Stimulated activated naive CD8-positive, alpha-beta T cell treated with anti-CD3 and anti-CD28 coated beads, Interleukin-15, amount 100 ng/mL, for 72 hours (primary cell): ENCODE results near the gene AVP.
A peak's percentile ranks its signal among the peaks of the same experiment; 100 is the strongest.
"Not testable (repeated sequence)": the region's sequence is repeated elsewhere in the genome, so short reads cannot be mapped to it uniquely, and the experiment has no call there.

ENCODE experiments used
- ATAC-seq: fragments of 150-1000 bp; cut with Tn5 transposase; 2 replicates; pipeline ENCODE4 v1.10.0; 2021; ENCODE audit warnings: mild to moderate bottlenecking, moderate library complexity
- DNase-seq, 2 donors: peaks; one replicate each; pipeline ENCODE4 v3.0.0; 2021 to 2022
- H3K27ac Mint-ChIP-seq, 2 donors: one replicate each; pipeline ENCODE4 v1.8.0; 2022; ENCODE audit warnings: mild to moderate bottlenecking in 2 of 2, mixed read lengths in 2 of 2, moderate library complexity in 2 of 2
- H3K27me3 Mint-ChIP-seq: one replicate; pipeline ENCODE4 v1.8.0; 2022; ENCODE audit warnings: mixed read lengths
- H3K4me1 Mint-ChIP-seq: one replicate; pipeline ENCODE4 v1.8.0; 2022; ENCODE audit warnings: mild to moderate bottlenecking, mixed read lengths
- H3K4me3 Mint-ChIP-seq, 2 donors: one replicate each; pipeline ENCODE4 v1.8.0; 2022; ENCODE audit warnings: mild to moderate bottlenecking in 2 of 2, mixed read lengths in 2 of 2, moderate library complexity in 1 of 2
- H3K9me3 Mint-ChIP-seq, 2 donors: one replicate each; pipeline ENCODE4 v1.8.0; 2022; ENCODE audit warnings: mixed read lengths in 2 of 2

The AVP gene

DNA sequence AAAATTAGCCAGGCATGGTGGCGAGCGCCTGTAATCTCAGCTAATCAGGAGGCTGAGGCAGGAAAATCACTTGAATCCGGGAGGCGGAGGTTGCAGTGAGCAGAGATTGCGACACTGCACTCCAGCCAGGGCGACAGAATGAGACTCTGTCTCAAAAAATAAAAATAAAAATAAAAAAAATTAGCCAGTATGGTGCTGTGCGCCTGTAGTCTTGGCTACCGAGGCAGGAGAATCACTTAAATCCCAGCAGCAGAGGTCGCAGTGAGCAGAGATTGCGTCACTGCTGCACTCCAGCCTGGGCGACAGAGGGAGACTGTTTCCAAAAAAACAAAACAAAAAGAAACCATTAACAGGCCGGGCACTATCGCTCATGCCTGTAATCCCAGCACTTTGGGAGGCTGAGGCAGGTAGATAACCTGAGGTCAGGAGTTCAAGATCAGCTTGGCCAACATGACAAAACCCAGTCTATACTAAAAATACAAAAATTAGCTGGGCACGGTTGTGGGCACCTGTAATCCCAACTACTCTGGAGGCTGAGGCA, 33.4 kb upstream of the AVP start:
- not testable (repeated sequence) for H3K4me3 Mint-ChIP-seq

DNA sequence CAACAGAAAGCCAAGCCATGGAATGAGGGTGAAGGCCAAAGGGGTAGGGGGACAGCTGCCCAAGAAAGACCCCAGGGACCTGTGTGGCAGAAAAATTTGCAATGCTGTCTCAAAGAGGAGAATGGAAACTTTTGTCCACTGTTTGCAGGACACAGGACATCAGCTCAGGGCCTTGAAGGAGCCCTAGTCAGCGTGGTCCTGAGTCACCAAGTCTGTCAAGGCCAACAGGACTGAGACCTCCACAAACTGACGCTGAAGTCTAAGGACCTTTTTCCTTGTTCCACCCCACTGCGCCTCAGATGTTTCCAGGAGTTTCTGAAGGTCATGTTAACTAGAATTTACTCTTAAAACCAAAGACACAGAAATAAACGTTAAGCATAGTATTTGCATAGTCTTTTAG, 31.8 kb upstream of the AVP start:
- no peak overlapping the region for H3K27ac Mint-ChIP-seq
- no peaks in the 10 kb centered on the region for H3K9me3 Mint-ChIP-seq
- DNase-seq = no peak
- no peak for ATAC-seq
- peaks cover 33% of the 10 kb centered on the region for H3K4me1 Mint-ChIP-seq
- H3K4me3 Mint-ChIP-seq = no peak overlapping the region
- no peaks in the 10 kb centered on the region for H3K27me3 Mint-ChIP-seq

More for the DNA sequence above, 33.4 kb upstream of the AVP start:
- H3K27me3 Mint-ChIP-seq = not testable (repeated sequence)
- DNase-seq (peak; percentile 33 to 48), ATAC-seq (peak; percentile 69)
- Mint-ChIP-seq H3K27ac (peak overlapping the region; percentile 74 to 76), H3K4me1 (peaks cover 48% of the 10 kb centered on the region), H3K9me3 (peaks cover 7 to 15% of the 10 kb centered on the region in 2 donors)

DNA sequence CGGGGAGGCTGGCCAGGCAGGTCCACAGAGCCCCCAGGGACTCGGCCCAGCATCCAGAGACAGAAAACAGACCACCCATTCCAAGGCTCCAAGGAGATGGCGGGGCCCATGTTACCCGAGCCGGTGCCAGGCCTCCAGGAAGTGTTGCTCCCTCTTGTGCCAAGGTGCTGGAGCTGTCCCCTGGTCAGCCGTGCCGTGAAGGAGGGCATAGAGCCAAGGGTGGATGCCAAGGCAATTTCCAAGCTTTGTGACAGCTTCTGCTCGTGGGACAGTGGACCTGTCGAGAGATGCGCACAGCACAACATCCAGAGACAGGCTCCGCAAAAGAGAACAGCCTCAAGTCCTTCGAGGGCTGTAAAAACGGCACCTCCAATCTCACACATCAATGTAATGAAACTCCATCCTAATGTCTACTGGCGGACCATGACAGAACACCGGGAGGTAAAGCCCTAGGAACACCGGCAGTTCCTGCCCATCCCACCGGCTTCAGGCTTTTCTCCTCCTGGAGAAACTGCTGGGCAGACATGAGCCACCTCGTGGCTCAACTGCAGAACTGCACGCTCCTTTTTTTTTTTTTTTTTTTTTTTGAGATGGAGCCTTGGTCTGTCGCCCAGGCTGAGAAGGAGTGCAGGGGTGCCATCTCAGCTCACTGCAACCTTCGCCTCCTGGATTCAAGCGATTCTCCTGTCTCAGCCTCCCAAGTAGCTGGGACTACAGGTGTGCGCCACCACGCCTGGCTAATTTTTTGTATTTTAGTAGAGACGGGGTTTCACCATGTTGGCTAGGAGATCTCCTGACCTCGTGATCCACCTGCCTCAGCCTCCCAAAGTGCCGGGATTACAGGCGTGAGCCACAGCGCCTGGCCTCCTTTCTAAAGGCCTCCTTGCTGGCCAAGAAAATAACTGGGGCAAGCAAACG, 30.9 kb upstream of the AVP start:
- no peaks in the 10 kb centered on the region for H3K27me3 Mint-ChIP-seq
- no peak overlapping the region for H3K27ac Mint-ChIP-seq
- H3K9me3 Mint-ChIP-seq = no peaks in the 10 kb centered on the region
- DNase-seq (no peak), ATAC-seq (no peak)
- H3K4me1 Mint-ChIP-seq = peaks cover 24% of the 10 kb centered on the region
- no peak overlapping the region for H3K4me3 Mint-ChIP-seq

DNA sequence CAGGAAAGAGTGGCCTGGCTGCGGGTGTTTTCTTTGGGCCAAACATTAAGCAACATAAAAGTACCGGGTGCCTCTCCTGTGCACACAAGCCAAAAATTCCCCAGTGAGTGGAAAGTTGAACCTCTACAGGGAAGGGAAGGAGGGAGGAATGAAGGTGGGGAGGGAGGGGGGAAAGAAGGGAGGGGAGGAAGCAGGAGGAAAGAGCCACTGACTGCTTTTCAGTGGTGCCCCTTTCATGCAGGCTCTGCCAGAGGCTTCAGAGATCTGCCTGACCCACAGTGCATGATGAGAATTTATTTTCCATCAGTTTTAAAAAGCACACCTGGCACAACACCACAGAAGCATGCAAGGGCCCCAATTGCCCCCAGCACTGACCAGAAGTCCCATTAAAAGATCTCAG, 27.5 kb upstream of the AVP start:
- peaks cover 20% of the 10 kb centered on the region for H3K4me1 Mint-ChIP-seq
- H3K4me3 Mint-ChIP-seq = no peak overlapping the region
- no peak for ATAC-seq
- no peak overlapping the region for H3K27ac Mint-ChIP-seq
- no peaks in the 10 kb centered on the region for H3K27me3 Mint-ChIP-seq
- DNase-seq = no peak
- no peaks in the 10 kb centered on the region for H3K9me3 Mint-ChIP-seq

DNA sequence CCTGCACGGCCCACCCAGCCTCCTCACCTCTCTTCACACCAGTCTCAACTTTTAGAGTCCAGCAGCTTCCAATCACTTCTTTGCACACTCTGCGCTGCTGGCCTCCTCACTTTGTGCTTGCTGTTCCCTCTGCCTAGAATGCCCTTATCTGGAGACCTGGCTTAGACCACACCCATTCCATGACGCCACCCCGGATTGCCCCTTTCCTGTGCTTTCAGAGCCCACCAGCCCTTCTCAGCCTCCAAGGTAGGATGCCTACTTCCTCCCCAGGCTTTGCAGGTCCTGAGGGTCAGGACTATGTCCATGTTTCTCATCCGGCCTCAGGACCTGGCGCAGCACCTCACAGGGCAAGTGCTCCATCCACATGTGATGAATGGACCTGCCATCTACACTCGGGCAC, 27.0 kb upstream of the AVP start:
- ATAC-seq (no peak), DNase-seq (no peak)
- peaks cover 17% of the 10 kb centered on the region for H3K4me1 Mint-ChIP-seq
- no peak overlapping the region for H3K4me3 Mint-ChIP-seq
- peak overlapping the region in 1 of 2 donors; percentile 8 for H3K27ac Mint-ChIP-seq
- H3K27me3 Mint-ChIP-seq = no peaks in the 10 kb centered on the region
- H3K9me3 Mint-ChIP-seq = no peaks in the 10 kb centered on the region

DNA sequence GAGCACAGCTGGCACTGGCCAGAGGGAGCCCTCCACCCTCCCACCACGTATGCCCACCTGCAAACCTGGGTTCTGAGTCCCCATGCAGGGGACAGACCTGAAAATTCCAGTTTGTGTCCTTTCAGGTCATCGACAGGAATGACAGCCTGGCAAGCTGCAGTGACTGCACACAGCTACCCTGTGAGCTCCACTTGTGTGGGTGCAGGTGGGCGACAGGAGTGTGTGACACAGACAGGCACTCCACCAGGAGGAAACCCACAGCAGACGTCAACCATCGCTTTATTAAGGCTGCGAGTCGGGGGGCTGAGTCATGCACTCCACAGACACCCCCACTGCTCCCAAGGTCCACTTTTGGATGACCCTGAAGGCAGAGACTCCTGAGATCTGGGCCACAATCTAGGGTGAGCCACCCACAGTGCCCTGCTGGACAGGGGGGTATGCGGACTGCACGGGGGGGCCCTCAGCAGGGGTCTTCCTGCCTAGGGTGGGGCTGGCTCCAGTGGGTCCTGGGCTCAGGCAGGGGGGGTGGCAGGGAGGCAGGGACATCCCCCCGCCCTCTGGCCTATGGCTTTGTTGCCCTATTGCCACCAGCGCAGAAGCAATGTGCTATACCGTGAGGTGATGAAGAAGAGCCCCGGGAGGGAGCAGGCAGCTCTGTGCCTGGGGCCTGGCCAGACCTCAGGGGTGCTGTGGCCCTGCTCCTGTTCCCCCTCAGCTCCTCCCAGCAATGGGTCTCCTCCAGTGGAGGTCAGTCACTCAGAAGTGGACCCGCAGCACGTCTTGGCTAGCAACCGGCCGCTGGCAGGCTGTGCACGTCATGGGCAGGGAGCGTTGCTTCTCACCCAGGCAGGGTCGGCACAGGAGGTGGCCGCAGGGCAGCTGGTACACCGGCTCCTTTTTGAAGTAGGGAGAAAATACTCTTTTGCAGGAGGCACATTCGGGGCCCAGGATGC, 25.1 kb upstream of the AVP start:
- no peak for DNase-seq
- H3K4me1 Mint-ChIP-seq = peaks cover 6% of the 10 kb centered on the region
- peak; percentile 39 for ATAC-seq
- H3K4me3 Mint-ChIP-seq = no peak overlapping the region
- H3K27ac Mint-ChIP-seq = no peak overlapping the region
- H3K27me3 Mint-ChIP-seq = no peaks in the 10 kb centered on the region
- no peaks in the 10 kb centered on the region for H3K9me3 Mint-ChIP-seq

DNA sequence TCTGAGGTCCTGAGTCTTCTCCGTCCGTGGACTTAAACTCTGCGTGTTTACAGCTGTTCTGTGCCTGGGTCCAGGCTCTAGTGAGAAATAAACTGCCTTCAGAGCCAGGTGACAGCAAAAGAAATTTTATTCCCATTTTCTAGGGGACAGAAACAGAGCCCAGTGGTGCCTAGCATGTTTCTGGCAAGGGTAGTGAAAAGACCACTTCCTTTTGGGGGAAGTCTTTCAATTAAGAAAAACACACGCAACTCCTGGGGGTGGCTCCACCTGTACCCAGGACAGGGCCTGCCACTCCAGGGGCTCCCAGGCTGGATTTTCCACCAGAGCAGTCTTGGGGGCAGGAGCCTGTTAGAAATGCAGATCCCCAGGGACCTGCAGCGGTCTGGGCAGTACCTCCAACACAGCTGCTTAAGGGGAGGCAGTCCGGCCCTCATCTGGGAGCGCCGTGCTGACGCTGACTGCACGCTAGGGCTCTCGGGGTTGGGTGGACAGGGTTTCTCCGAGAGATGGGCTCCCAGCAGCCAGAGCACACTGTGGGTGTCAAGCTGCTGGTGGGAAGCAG, 23.0 kb upstream of the AVP start:
- ATAC-seq (no peak), DNase-seq (no peak)
- Mint-ChIP-seq H3K27ac (no peak overlapping the region), H3K4me3 (no peak overlapping the region), H3K9me3 (no peaks in the 10 kb centered on the region), H3K27me3 (peaks cover 7% of the 10 kb centered on the region), H3K4me1 (peaks cover 8% of the 10 kb centered on the region)

DNA sequence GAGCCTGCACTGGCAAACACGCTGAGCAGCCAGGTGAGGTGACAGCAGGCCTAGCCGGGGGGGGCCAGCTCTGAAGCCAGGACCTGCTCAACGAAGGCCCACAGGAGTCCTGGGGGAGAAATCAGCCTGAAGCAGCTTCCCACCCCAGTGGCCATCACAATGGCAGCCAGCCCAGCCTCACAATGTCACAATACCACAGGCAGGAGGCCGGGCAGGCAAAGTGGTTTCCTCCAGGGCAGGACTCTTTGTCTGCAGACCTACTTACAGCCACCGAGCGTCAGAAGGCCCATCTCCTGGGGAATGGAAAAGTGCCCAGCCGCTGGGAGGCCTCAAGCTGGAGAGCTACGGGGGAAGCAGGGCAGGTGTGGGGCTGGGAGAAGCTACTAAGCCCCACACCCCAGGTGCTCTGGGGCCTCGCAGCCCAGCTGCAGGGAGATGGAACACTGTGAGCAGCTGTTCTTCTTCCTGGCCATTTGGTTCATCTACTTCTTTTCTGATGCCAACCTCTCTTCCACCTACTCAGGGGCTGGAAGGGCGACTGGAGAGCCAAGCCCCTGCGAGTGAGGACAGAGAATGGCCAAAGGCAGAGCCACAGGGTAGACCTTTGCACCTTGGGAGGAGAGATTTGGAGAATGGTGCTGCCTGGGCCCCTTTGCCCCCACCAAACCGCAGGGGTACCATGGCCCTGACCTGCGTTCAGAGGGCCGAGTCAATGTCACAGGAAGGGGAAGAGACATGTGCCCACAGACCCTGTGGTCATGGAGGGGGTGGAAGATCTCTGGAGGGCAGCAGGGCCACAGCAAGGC, 22.3 kb upstream of the AVP start:
- no peak overlapping the region for H3K4me3 Mint-ChIP-seq
- peaks cover 15% of the 10 kb centered on the region for H3K4me1 Mint-ChIP-seq
- DNase-seq = no peak
- ATAC-seq = no peak
- H3K27me3 Mint-ChIP-seq = peaks cover 7% of the 10 kb centered on the region
- H3K9me3 Mint-ChIP-seq = no peaks in the 10 kb centered on the region
- H3K27ac Mint-ChIP-seq = no peak overlapping the region

DNA sequence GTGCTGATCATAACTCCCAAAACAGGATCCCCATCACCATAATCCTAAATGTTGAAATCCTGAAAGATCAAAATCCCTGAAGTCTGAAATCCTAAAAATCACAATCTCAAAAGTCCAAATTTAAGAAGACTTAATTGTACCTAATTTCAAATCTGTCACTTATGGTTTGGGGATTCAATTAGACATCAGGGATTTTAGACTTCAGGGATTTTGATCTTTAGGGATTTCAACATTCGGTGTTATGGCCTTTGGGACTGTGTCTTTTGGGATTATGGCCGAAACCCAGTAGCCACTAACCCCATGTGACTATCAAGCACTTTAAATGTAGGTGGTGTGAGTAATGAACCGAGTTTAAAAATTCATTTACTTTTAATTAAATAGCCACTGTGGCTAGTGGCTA, 21.7 kb upstream of the AVP start:
- no peak for ATAC-seq
- Mint-ChIP-seq H3K27ac (no peak overlapping the region), H3K27me3 (peaks cover 7% of the 10 kb centered on the region), H3K4me1 (peaks cover 19% of the 10 kb centered on the region), H3K4me3 (no peak overlapping the region), H3K9me3 (no peaks in the 10 kb centered on the region)
- DNase-seq = no peak

DNA sequence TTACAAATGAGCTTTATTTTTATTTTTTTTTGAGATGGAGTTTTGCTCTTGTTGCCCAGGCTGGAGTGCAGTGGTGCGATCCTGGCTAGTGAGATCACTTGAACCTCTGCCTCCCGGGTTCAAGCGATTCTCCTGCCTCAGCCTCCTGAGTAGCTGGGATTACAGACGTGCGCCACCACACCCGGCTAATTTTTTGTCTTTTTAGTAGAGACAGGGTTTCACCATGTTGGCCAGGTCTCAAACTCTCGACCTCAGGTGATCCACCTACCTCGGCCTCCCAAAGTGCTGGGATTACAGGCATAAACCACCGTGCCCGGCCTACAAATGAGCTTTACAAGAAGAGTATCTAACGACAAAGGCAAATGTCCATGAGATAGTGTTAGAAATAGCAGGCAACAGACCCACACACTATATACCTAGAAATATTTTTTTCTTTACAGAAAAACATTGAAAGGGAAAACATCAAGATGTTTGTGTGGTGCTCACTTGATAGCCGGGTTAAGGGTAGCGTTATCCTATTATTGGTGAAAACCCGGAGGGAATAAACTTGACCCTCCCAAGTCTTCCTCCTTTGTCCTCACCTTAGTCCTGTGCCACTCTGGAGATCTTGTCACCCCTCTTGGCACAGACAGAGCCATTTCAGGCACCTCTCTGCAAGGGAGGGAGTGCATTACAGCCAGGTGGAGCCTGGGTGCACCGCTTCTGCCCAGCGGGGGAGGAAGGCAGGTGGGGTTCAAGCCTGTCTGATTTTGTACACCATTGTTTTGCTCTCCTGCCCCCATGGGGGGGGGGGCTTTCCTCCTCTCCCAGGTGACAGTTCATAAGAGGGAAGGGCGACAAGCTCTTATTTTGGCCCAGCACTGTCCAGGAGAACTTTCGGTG, 21.0 kb upstream of the AVP start:
- ATAC-seq (no peak), DNase-seq (no peak)
- H3K9me3 Mint-ChIP-seq = no peaks in the 10 kb centered on the region
- peaks cover 7% of the 10 kb centered on the region for H3K27me3 Mint-ChIP-seq
- H3K27ac Mint-ChIP-seq = no peak overlapping the region
- peaks cover 25% of the 10 kb centered on the region for H3K4me1 Mint-ChIP-seq
- H3K4me3 Mint-ChIP-seq = no peak overlapping the region

DNA sequence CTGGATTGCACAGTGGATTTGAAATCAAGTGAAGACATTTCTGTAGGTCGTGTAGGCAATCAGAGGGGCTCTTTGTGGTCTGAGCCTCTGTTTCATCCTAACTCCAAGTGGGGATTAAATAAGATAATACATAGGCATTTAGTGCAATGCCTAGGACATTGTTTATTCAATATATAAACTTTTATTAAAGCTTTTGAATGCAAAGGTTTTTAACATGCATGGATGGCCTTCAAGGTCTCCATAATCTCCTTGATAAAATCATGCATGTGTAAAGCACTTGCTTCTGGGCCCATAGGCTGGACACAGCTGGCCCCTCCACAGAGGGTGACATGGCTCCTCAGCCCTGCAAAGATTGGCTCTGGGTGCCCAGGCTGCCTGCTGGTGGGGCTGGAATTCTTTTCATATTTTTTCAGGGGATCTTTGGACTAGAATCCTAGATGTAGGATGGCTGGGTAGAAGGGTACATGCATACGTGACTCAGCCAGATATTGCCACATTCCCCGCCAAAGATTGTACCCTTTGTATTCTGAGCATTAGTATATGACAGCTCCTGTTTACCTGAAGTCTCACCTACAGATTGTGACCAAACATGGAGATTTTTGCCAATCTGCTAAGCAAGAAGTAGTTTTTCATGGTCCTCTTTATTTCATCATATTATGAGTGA, 19.0 kb upstream of the AVP start:
- peaks cover 7% of the 10 kb centered on the region for H3K27me3 Mint-ChIP-seq
- H3K4me1 Mint-ChIP-seq = peaks cover 25% of the 10 kb centered on the region
- no peak overlapping the region for H3K27ac Mint-ChIP-seq
- ATAC-seq = no peak
- no peak overlapping the region for H3K4me3 Mint-ChIP-seq
- no peak for DNase-seq
- H3K9me3 Mint-ChIP-seq = no peaks in the 10 kb centered on the region

DNA sequence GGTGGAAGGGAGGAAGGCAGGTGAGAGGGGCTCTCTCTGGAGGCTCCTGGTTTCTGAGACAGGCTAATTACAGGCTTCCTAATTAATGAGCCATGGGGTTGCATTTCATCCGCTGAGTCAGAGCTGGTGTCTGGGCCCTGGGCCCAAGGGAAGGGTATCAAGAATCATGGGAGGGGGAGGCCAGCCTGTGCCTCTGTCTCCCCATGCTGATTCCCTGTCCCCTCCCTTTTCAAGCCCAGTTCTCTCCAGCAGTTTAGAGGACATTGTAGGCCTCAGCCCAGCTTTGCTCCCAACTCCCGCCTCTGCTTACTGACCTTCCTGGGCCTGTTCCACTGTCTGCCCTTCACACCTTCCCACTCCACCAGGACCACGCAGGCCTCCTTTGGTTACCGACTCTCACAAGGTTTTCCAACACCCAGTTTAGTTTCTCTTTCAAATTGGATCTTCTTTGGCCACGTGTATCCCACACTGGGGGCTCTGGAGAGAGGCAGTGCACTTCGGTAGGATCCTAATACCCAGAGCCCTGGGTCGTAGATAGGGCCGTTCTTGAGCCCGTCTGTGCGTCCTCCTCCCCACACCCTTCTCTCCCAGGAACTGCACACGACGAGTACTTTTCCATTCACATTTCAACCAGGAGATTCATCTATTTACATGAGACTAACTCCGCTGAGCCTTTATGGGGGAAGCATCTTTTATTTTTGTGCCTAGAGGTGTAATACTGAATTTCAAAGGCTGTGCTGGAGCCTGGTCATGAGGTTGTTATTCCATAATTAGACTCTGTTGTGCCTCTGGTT, 18.2 kb upstream of the AVP start:
- ATAC-seq (no peak), DNase-seq (no peak)
- H3K4me3 Mint-ChIP-seq = peak overlapping the region; percentile 31 to 42
- peaks cover 7% of the 10 kb centered on the region for H3K27me3 Mint-ChIP-seq
- H3K9me3 Mint-ChIP-seq = no peaks in the 10 kb centered on the region
- H3K4me1 Mint-ChIP-seq = peaks cover 25% of the 10 kb centered on the region
- H3K27ac Mint-ChIP-seq = no peak overlapping the region
